ENCODE measurements around the gene AHCTF1.
"Not testable (repeated sequence)": the region's sequence is repeated elsewhere in the genome, so short reads cannot be mapped to it uniquely, and the experiment has no call there.

DNA sequence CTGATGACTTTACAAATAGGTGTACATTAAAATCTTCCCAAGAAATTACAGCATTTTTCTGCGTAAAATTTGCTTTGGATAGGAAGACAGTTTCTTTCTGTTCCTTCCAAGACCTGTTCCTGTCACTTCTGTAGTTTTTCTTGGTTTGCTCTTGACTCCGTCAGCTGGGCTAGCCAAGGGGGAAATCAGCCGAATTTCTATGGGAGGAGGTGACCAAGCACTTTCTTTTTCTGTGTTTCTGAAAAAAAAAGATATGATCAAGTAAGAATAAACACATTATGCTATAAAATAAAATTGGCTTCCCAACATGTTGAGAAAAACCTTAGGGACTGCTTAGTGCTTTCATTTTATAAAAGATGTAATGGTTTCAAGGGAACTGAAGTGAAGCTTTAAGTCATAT, 91.0 kb downstream of the AHCTF1 start:
- TF ChIP-seq POLR2A (IDR thresholded peaks at IDR 0.05; ENCODE audit: low read length); GATA1 (IDR thresholded peaks at IDR 0.05; ENCODE audit: low read depth, low read length): not testable (repeated sequence)

Data from erythroblast (primary cell).